GM18519 (cell line): ENCODE results near the gene MNT.

Experiments used
- ATAC-seq: cut with Tn5 transposase; IDR thresholded peaks from one replicate; pipeline ENCODE4 v1.9.1; 2021; ENCODE audit warnings: mild to moderate bottlenecking, moderate library complexity; ENCODE audit not compliant: unreplicated experiment, low FRiP score

MNT gene

GRCh38 chr17:2396568-2397246 lies 4.2 kb downstream of the MNT start:
- ATAC-seq = no peak

- ATAC-seq = no peak
Measured at GRCh38 chr17:2396192-2396567, 4.7 kb downstream of the MNT start.

- ATAC-seq = no peak
Measured at GRCh38 chr17:2395258-2396181, 5.3 kb downstream of the MNT start.

GRCh38 chr17:2394775-2395201 lies 6.1 kb downstream of the MNT start:
- ATAC-seq = no peak

GRCh38 chr17:2393954-2394749 lies 6.7 kb downstream of the MNT start:
- ATAC-seq = no peak

GRCh38 chr17:2393174-2393953 lies 7.5 kb downstream of the MNT start:
- peak; percentile 28 for ATAC-seq

- ATAC-seq = peak; percentile 36
Measured at GRCh38 chr17:2392252-2393173, 8.3 kb downstream of the MNT start.

GRCh38 chr17:2391597-2392251 lies 9.1 kb downstream of the MNT start:
- no peak for ATAC-seq

- ATAC-seq = no peak
Measured at GRCh38 chr17:2390199-2390836, 10.5 kb downstream of the MNT start.

- ATAC-seq = no peak
Measured at GRCh38 chr17:2388683-2389055, 12.2 kb downstream of the MNT start.

GRCh38 chr17:2388020-2388682 lies 12.7 kb downstream of the MNT start:
- no peak for ATAC-seq

GRCh38 chr17:2387086-2388019 lies 13.5 kb downstream of the MNT start:
- ATAC-seq = no peak

- no peak for ATAC-seq
Measured at GRCh38 chr17:2386400-2387085, 14.3 kb downstream of the MNT start.

- ATAC-seq = no peak
Measured at GRCh38 chr17:2385240-2386210, 15.3 kb downstream of the MNT start.
